GM18526 (cell line): ENCODE measurements around the gene ITM2C.

Experiments used
- POLR2A ChIP-seq: IDR thresholded peaks from 3 replicates; pipeline ENCODE4 v1.6.1; 2011; ENCODE audit not compliant: insufficient read length; ENCODE audit errors: extremely low read depth

ITM2C gene

GRCh38 chr2:230903231-230904150 lies 38.7 kb downstream of the ITM2C start:
- no peak for TF ChIP-seq POLR2A

DNA sequence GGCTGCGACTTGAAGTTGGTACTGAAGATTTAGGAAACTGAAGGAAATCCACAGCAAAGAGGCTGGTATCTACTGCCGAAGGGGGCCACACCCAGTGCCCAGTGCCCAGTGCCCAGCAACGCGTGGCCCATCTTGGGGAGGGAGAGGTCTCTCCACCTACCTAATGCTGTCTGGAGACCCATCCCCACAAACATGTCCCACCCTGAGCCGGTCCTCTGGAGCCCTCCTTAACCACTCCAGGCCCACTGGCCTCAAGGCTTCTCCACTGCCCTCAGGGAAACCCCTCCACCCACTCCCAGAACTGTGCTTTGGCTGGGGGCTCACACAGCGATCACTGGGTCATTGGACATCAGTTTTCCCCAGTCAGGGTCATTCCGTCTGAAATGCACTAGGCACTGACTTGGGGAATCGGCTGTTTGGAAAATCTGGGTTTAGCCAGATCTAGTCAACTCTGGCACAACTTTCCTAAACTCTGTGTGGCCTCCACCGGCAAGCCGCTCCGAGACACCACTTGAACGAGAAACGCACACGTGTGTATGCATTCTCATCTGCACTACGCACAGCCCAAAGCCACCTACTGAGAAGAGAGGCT lies 40.2 kb downstream of the ITM2C start:
- TF ChIP-seq POLR2A: no peak

- no peak for TF ChIP-seq POLR2A
These were observed 41.0 kb downstream of the ITM2C start for GRCh38 chr2:230905448-230906421.

GRCh38 chr2:230906471-230907230 lies 41.9 kb downstream of the ITM2C start:
- TF ChIP-seq POLR2A: no peak

DNA sequence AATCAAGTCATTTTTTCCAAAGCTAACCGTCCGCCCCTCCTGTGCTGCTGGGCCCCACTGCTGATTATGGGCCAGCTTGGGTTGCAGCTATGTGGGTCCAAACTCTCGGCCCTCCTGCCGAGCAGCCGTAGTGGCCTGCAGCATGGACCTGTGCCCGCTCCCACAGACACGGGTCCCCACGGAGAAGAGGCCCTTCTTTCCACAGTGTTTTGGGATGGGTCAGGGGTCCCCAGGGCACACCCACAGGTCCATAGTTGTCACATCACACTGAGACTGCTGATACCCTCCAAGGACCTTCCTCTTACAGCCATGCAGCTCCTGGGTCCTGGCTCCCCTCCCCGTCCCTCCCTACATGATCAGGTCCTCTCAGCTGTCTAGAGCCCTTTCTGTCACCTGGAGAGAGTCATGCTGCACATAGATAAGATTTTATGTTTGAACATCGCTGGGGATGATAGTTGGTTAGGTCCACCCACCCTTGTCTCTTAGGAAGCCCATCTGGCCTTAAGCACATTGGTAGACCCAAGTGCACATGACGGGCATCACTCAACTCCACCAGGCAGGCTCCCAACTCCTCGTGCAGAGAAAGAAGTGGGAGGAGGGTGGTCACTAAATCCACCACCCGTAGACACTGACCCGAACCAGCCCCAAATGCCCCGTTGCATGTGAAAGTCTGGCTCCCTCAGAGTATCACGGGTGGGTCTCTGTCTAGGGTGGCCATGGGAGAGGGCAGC lies 42.8 kb downstream of the ITM2C start:
- no peak for TF ChIP-seq POLR2A

DNA sequence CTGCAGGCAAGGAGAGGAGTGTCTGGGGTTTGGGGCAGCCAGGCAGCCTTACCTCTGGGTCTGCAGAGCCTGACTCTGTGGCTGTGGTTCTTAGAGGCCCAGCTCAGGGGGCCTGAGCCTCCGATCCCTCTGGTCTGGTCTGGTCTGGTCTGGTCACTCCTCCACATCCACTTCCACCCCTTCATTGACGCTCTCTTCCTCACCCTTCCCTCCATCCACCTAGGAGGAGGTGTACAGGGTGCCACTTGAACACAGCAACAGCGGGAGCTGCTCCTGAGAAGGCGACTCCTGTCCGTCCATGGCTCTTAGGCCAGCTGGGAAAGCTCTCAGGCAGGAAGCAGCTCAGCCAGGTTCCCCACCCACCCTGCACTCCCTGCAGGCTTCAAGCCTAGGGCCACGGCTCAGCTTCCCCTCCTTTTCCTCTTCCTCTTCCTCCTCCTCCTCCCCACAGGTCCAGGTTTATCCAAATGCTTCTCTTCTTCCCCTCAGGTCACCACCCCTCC lies 43.4 kb downstream of the ITM2C start:
- TF ChIP-seq POLR2A: no peak

DNA sequence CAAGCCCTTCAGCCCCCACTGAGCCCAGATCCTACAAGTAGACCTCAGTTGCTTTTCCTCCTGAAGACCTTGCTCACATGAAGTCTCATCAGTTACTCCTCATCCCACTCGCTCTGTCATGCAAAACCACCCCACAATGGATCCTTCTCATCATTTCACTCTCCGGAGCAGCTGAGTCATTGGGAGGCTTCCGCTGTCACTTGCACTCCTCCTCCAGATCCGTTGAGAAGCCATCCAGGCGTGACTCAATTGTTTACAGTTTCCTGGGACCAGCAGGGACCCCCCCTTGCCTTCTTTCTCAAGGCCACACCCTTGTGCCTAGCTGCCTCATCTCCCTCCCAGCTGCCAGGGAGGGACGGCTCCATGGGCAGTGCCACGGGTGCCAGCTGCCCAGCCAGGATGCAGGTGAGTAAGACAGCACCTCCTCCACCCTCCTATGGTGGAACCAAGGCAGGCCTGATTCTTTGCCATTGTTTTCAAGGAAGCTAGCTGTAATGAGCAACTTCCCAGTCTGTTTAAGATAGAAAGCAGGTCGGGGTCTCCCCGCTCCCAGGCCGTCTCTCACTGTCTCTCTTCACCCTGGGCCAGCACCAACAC lies 44.0 kb downstream of the ITM2C start:
- TF ChIP-seq POLR2A: no peak

GRCh38 chr2:230909841-230910545 lies 45.3 kb downstream of the ITM2C start:
- no peak for TF ChIP-seq POLR2A

DNA sequence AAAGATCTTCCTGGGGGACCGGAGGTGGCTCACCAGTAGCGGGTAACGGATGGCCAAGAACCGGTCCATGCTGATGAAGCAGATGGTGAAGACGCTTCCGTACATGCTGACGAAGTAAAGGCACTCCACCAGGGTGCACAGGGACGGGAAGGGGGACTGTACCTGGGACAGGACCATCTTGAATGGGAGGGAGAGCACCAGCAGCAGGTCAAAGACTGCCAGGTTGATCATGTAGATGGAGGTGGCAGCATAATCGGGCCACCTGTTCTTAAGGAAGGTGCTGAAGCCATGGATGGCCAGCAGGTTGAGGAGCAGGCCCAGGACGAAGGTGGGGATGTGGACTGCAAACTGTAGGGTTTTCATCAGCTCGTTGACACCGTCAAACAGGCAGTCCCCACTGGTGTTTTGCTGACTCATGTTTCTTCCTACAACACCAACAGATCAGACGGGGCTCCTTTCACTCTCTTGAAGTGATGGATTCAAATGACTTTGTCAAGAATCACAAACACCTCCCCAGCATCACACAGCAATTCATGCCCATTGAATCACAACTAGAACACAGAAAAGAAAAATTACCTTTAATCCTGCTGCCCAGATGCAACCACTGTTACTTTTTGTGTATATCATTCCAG lies 45.9 kb downstream of the ITM2C start:
- no peak for TF ChIP-seq POLR2A

GRCh38 chr2:230912046-230912445 lies 47.3 kb downstream of the ITM2C start:
- no peak for TF ChIP-seq POLR2A

- no peak for TF ChIP-seq POLR2A
These were observed 48.0 kb downstream of the ITM2C start for GRCh38 chr2:230912724-230913123.

- TF ChIP-seq POLR2A: no peak
These were observed 48.8 kb downstream of the ITM2C start for GRCh38 chr2:230913406-230914143.
